Calu3 (cell line): Measurements from ENCODE around the gene TRA2A. TPM values are rescaled to one million over a fixed set of nuclear protein-coding genes. Genes with fewer than 3 reads are reported as not detected.

ENCODE experiments used
- BruUV-seq: library from RNA; stranded (reverse); fragments of 400-500 nt; replicated peaks from 2 replicates; lab custom pipeline; 2021; lab: Mats Ljungman, UMichigan
- CTCF ChIA-PET: fragments of 300-600 bp; sonication (Branson Sonifier 250); formaldehyde crosslinking; loops from one replicate; lab custom pipeline; 2022; ENCODE audit warnings: antibody characterized with exemption; lab: Charles Lee
- DNase-seq: peaks from one replicate; pipeline ENCODE4 v3.0.0; 2022
- H3K27ac Mint-ChIP-seq: one replicate; pipeline ENCODE4 v1.8.0; 2022; ENCODE audit warnings: mixed read lengths; ENCODE audit not compliant: unreplicated experiment
- H3K27me3 Mint-ChIP-seq: one replicate; pipeline ENCODE4 v1.8.0; 2022; ENCODE audit warnings: mixed read lengths; ENCODE audit not compliant: unreplicated experiment
- H3K36me3 Mint-ChIP-seq: one replicate; pipeline ENCODE4 v1.8.0; 2022; ENCODE audit warnings: mild to moderate bottlenecking, moderate library complexity, mixed read lengths; ENCODE audit not compliant: insufficient read depth, unreplicated experiment
- H3K4me1 Mint-ChIP-seq: one replicate; pipeline ENCODE4 v1.8.0; 2022; ENCODE audit warnings: mild to moderate bottlenecking, low read depth, mixed read lengths; ENCODE audit not compliant: unreplicated experiment
- H3K4me3 Mint-ChIP-seq: one replicate; pipeline ENCODE4 v1.8.0; 2022; ENCODE audit warnings: mild to moderate bottlenecking, low read depth, moderate library complexity, mixed read lengths; ENCODE audit not compliant: unreplicated experiment
- H3K9me3 Mint-ChIP-seq: one replicate; pipeline ENCODE4 v1.8.0; 2022; ENCODE audit warnings: low read depth, mixed read lengths; ENCODE audit not compliant: unreplicated experiment
- intact Hi-C: fragments of 100-400 bp; cut with micrococcal nuclease; formaldehyde crosslinking; loops from one replicate; pipeline ENCODE4 v1.10.0; 2022; ENCODE audit not compliant: unreplicated experiment
- total RNA-seq: library from RNA; stranded (reverse); gene quantifications from 2 replicates; pipeline ENCODE4 v1.2.3, GENCODE V29; 2022
- TF ChIP-seq, protein P1 (sequence below): fragments of 200-600 bp; IDR thresholded peaks from one replicate; pipeline ENCODE4 v1.8.0; 2022; ENCODE audit warnings: antibody characterized with exemption; ENCODE audit not compliant: unreplicated experiment

The TRA2A gene
- total RNA-seq, 1 experiment from 2014 or later: 143 TPM

DNA sequence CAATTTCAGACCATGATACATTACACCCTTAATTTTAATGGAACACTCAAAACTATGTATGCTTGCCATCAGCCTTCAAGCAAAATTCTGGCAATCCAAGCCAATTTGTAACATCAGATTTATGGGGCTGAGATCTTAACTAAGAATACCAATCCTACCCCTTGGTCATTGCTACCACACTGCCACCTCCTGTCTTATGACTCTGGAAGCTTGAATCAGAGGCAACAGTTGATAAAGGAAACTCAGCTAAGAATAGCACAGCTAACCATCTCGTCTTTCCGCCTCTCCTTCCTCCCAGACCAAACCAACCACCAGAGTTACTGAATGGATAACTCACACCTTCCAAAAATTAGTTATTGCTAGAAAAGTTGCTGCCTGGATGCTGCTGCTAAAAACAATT lies 68.9 kb downstream of the TRA2A start:
- peak; percentile 61 for DNase-seq
- Mint-ChIP-seq H3K27me3 (no peaks in the 10 kb centered on the region), H3K4me3 (peak overlapping the region; percentile 69), H3K27ac (peak overlapping the region; percentile 55), H3K36me3 (peaks cover 58% of the 10 kb centered on the region), H3K9me3 (no peaks in the 10 kb centered on the region), H3K4me1 (peaks cover 70% of the 10 kb centered on the region)
- intact Hi-C loops: loop anchor here (1.0 kb wide), 1 partner anchor 33 kb away; no protein-coding TSS in a partner anchor
- CTCF ChIA-PET: interaction anchor here (0.7 to 2.1 kb wide), 14 partner anchors 10 to 186 kb away, joined by 3 to 26 read pairs (median 4); no protein-coding TSS in a partner anchor
- TF ChIP-seq, protein P1, sequence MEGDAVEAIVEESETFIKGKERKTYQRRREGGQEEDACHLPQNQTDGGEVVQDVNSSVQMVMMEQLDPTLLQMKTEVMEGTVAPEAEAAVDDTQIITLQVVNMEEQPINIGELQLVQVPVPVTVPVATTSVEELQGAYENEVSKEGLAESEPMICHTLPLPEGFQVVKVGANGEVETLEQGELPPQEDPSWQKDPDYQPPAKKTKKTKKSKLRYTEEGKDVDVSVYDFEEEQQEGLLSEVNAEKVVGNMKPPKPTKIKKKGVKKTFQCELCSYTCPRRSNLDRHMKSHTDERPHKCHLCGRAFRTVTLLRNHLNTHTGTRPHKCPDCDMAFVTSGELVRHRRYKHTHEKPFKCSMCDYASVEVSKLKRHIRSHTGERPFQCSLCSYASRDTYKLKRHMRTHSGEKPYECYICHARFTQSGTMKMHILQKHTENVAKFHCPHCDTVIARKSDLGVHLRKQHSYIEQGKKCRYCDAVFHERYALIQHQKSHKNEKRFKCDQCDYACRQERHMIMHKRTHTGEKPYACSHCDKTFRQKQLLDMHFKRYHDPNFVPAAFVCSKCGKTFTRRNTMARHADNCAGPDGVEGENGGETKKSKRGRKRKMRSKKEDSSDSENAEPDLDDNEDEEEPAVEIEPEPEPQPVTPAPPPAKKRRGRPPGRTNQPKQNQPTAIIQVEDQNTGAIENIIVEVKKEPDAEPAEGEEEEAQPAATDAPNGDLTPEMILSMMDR: no peak
- no TSS peak for BruUV-seq

DNA sequence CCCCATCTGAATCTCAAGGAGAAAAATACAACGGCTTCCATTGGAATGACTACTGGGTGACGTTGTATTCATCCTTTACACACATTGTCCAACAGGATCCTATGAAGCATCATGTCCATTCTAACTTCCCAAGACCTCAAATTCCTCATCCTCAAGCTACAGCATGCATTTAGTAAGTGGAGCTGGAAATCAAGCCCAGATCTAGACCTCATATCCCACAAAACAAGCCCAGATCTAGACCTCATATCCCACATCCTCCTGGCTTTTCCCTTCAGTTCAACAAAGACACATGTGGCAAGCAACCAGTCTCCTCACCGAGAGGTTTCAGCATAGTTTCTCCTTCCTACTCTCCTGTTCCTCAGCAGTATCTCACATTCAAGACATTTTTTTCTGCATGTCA lies 73.7 kb downstream of the TRA2A start:
- peaks cover 62% of the 10 kb centered on the region for H3K36me3 Mint-ChIP-seq
- H3K4me3 Mint-ChIP-seq: no peak overlapping the region
- CTCF ChIA-PET: no interaction called here
- TF ChIP-seq, protein P1: no peak
- intact Hi-C loops: no loop called here
- no peak for DNase-seq
- H3K4me1 Mint-ChIP-seq: peaks cover 69% of the 10 kb centered on the region
- peak overlapping the region; percentile 7 for H3K27ac Mint-ChIP-seq
- H3K9me3 Mint-ChIP-seq: no peaks in the 10 kb centered on the region
- no TSS peak for BruUV-seq
- H3K27me3 Mint-ChIP-seq: no peaks in the 10 kb centered on the region

DNA sequence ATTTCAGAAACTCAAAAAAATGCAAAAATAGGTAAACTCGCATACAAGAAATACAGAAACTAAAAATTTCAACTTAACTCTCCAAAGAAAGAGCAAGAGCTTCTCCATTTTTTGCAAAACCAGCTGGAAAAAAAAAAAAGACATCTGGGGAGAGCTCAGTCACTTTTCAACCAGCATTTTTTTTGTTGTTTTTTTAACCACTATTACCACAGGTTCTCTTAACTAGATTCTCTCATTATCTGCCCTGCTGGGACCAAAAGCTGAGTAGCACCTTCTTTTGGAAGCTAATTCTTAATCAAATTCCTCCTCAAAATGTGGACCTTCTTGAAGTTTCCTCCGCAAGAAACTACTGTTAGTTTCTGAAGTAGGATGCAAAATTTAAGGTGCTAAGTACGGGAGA lies 75.7 kb downstream of the TRA2A start:
- no peak for DNase-seq
- peaks cover 56% of the 10 kb centered on the region for H3K36me3 Mint-ChIP-seq
- CTCF ChIA-PET: interaction anchor here (0.5 to 1.0 kb wide), 3 partner anchors 23 to 98 kb away, joined by 3 read pairs; no protein-coding TSS in a partner anchor
- TF ChIP-seq, protein P1: no peak
- no peak overlapping the region for H3K27ac Mint-ChIP-seq
- H3K9me3 Mint-ChIP-seq: no peaks in the 10 kb centered on the region
- intact Hi-C loops: no loop called here
- H3K4me1 Mint-ChIP-seq: peaks cover 50% of the 10 kb centered on the region
- BruUV-seq: no TSS peak
- no peak overlapping the region for H3K4me3 Mint-ChIP-seq
- H3K27me3 Mint-ChIP-seq: no peaks in the 10 kb centered on the region

DNA sequence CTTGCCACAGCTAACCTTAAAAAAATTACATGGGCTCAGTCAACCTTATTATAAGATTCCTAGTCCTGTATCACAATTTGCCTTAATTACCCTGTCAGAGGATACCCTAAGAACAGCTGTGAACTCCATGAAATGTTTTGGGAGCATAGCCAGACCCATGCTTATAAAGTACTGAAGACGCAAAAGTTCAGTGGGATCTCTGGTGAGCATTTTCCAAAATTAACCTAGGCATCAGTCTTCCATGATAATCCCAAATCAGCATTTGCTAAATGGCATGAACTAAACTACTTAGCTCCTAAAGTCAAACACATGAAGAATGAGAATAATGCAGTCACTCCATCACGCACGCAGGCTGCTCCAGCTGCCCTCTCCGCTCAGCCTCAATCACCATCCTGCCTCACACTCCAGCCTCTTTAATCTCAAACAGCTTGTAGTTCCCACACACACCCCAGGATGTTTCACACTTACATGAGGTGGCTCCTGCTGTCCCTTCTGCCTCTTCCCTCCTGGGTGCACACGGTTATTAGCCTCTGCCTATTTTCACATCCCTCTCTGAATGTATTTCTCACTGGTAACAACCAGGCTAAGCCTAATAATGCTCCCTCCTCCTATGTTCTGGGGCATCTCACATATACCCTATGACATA lies 76.8 kb downstream of the TRA2A start:
- no TSS peak for BruUV-seq
- no peak for DNase-seq
- no peak overlapping the region for H3K4me3 Mint-ChIP-seq
- TF ChIP-seq, protein P1: no peak
- peaks cover 53% of the 10 kb centered on the region for H3K36me3 Mint-ChIP-seq
- CTCF ChIA-PET: interaction anchor here (0.9 kb wide), 1 partner anchor 15 kb away, joined by 3 read pairs; no protein-coding TSS in a partner anchor
- intact Hi-C loops: no loop called here
- no peak overlapping the region for H3K27ac Mint-ChIP-seq
- H3K4me1 Mint-ChIP-seq: peaks cover 51% of the 10 kb centered on the region
- H3K27me3 Mint-ChIP-seq: no peaks in the 10 kb centered on the region
- H3K9me3 Mint-ChIP-seq: no peaks in the 10 kb centered on the region

Other genes starting within 250 kb of the TRA2A start
- 108 and 114 TPM in 2 replicates for gene MALSU1, start 232.6 kb downstream of the TRA2A start, total RNA-seq
- 111 and 114 TPM in 2 replicates for gene IGF2BP3, start 61.5 kb downstream of the TRA2A start, total RNA-seq
- gene CCDC126, start 65.4 kb upstream of the TRA2A start, total RNA-seq: 11.0 and 12.3 TPM in 2 replicates
- gene FAM221A, start 148.2 kb upstream of the TRA2A start, total RNA-seq: 25.2 and 30.8 TPM in 2 replicates
- gene STK31, start 178.2 kb upstream of the TRA2A start, total RNA-seq: 1.7 and 2.1 TPM in 2 replicates